Measurements from ENCODE around the gene FBXO31. TPM values are rescaled to one million over a fixed set of nuclear protein-coding genes. Genes with fewer than 3 reads are reported as not detected.

The FBXO31 gene
- total and polyA plus RNA-seq, 2 donors (not counting 1 experiment from before 2014, with no cell fraction given) = 17.8 to 32.9 TPM

GRCh38 chr16:87322833-87323726 lies 60.5 kb downstream of the FBXO31 start:
- TF ChIP-seq CTCF (IDR thresholded peaks at IDR 0.05) (no peak), EZH2 (IDR thresholded peaks at IDR 0.05; ENCODE audit: borderline replicate concordance, insufficient read depth, low read depth, low read length, poor library complexity, severe bottlenecking) (no peak)
- Histone ChIP-seq H3K79me2 (ENCODE audit: control insufficient read depth, insufficient read depth, low read length) (peaks cover 14% of the 10 kb centered on the region), H3K4me1 (ENCODE audit: control insufficient read depth in 2 of 2, insufficient read depth in 2 of 2, low read length in 2 of 2) (peaks cover 5 to 9% of the 10 kb centered on the region in 2 donors), H4K20me1 (ENCODE audit: control insufficient read depth, insufficient read depth, low read length, poor library complexity, severe bottlenecking) (peaks cover 13% of the 10 kb centered on the region), H3K9me3 (ENCODE audit: control extremely low read depth in 1 of 3, control insufficient read depth in 2 of 3, insufficient read depth in 1 of 3, low read length in 2 of 3) (no peaks in the 10 kb centered on the region), H3K4me2 (replicated peaks; ENCODE audit: low read depth, low read length, poor library complexity, severe bottlenecking) (no peak overlapping the region), H2AFZ (ENCODE audit: insufficient read depth, low read depth, low read length, poor library complexity, severe bottlenecking) (no peak overlapping the region), H3K4me3 (ENCODE audit: control extremely low read depth in 1 of 5, extremely low read depth in 1 of 5, insufficient read depth in 1 of 5, low read depth in 2 of 5, low read length in 4 of 5) (no peak overlapping the region), H3K9ac (ENCODE audit: low read length) (no peak overlapping the region), H3K27ac (ENCODE audit: low read length in 2 of 2) (no peak overlapping the region), H3K36me3 (replicated peaks in 1 of 2; ENCODE audit: control extremely low read depth in 1 of 2, control insufficient read depth in 1 of 2, extremely low read depth in 1 of 2, insufficient read depth in 2 of 2, low read length in 1 of 2) (no peaks in the 10 kb centered on the region), H3K27me3 (replicated peaks in 1 of 4; ENCODE audit: control extremely low read depth in 1 of 4, control insufficient read depth in 3 of 4, insufficient read depth in 4 of 4, low read length in 3 of 4) (no peaks in the 10 kb centered on the region)
- Mint-ChIP-seq H3K4me1 (peaks cover 11% of the 10 kb centered on the region), H3K9me3 (ENCODE audit: insufficient read depth) (no peaks in the 10 kb centered on the region), H3K4me3 (no peak overlapping the region), H3K27ac (no peak overlapping the region), H3K27me3 (no peaks in the 10 kb centered on the region)
- CTCF ChIA-PET = interaction anchor here (1.1 to 2.6 kb wide), 5 partner anchors 8 to 313 kb away, joined by 3 to 10 read pairs (median 7); partner anchors contain the start of gene FBXO31
- DNase-seq (no peak), ATAC-seq (ENCODE audit: low read depth) (no peak)
- 98% methylated on average over 33 of the region's 35 CpGs for WGBS (ENCODE audit: insufficient coverage)
- POLR2A ChIA-PET = no interaction called here
- intact Hi-C loops (cut with micrococcal nuclease) = no loop called here

DNA sequence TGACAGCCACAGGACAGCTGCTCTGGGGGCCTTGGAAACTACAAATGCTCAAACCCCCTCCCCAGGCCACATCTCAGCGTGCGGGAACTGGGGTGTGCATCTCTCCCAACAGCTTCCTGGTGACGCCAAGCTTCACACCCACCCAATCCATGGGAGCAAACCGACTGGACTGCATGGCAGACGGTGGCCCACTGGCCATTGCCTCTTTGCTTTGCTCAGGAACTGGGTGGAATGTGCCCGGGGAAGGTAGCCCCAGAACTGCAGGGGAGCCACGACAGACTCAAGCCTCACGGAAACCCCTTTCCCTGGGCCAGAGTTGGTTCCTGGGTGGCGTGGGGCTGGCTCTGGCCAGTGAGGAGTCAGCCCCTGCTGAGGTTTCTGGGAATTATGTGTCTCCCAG lies 61.2 kb downstream of the FBXO31 start:
- Mint-ChIP-seq H3K4me1 (peaks cover 16% of the 10 kb centered on the region), H3K27ac (no peak overlapping the region), H3K9me3 (ENCODE audit: insufficient read depth) (no peaks in the 10 kb centered on the region), H3K4me3 (no peak overlapping the region), H3K27me3 (no peaks in the 10 kb centered on the region)
- Histone ChIP-seq H3K4me2 (replicated peaks; ENCODE audit: low read depth, low read length, poor library complexity, severe bottlenecking) (no peak overlapping the region), H3K27ac (ENCODE audit: low read length in 2 of 2) (no peak overlapping the region), H3K4me3 (ENCODE audit: control extremely low read depth in 1 of 5, extremely low read depth in 1 of 5, insufficient read depth in 1 of 5, low read depth in 2 of 5, low read length in 4 of 5) (no peak overlapping the region), H3K27me3 (replicated peaks in 1 of 4; ENCODE audit: control extremely low read depth in 1 of 4, control insufficient read depth in 3 of 4, insufficient read depth in 4 of 4, low read length in 3 of 4) (no peaks in the 10 kb centered on the region), H3K79me2 (ENCODE audit: control insufficient read depth, insufficient read depth, low read length) (peaks cover 20% of the 10 kb centered on the region), H3K9me3 (ENCODE audit: control extremely low read depth in 1 of 3, control insufficient read depth in 2 of 3, insufficient read depth in 1 of 3, low read length in 2 of 3) (no peaks in the 10 kb centered on the region), H2AFZ (ENCODE audit: insufficient read depth, low read depth, low read length, poor library complexity, severe bottlenecking) (no peak overlapping the region), H3K4me1 (ENCODE audit: control insufficient read depth in 2 of 2, insufficient read depth in 2 of 2, low read length in 2 of 2) (peaks cover 8 to 14% of the 10 kb centered on the region in 2 donors), H4K20me1 (ENCODE audit: control insufficient read depth, insufficient read depth, low read length, poor library complexity, severe bottlenecking) (peaks cover 13% of the 10 kb centered on the region), H3K9ac (ENCODE audit: low read length) (no peak overlapping the region), H3K36me3 (replicated peaks in 1 of 2; ENCODE audit: control extremely low read depth in 1 of 2, control insufficient read depth in 1 of 2, extremely low read depth in 1 of 2, insufficient read depth in 2 of 2, low read length in 1 of 2) (no peaks in the 10 kb centered on the region)
- WGBS (ENCODE audit: insufficient coverage) = 98% methylated on average over 8 of the region's 9 CpGs
- ChIA-PET POLR2A (interaction anchor here (0.8 to 1.1 kb wide), 2 partner anchors 72 to 547 kb away, joined by 3 to 9 read pairs; no protein-coding TSS in a partner anchor), CTCF (interaction anchor here (1.1 kb wide), 1 partner anchor 35 kb away, joined by 3 read pairs; no protein-coding TSS in a partner anchor)
- no peak for TF ChIP-seq CTCF (IDR thresholded peaks at IDR 0.05)
- no peak for TF ChIP-seq EZH2 (IDR thresholded peaks at IDR 0.05; ENCODE audit: borderline replicate concordance, insufficient read depth, low read depth, low read length, poor library complexity, severe bottlenecking)
- DNase-seq (no peak), ATAC-seq (ENCODE audit: low read depth) (no peak)
- intact Hi-C loops (cut with micrococcal nuclease) = no loop called here
